ENCODE results near the gene RNPEP.

DNA sequence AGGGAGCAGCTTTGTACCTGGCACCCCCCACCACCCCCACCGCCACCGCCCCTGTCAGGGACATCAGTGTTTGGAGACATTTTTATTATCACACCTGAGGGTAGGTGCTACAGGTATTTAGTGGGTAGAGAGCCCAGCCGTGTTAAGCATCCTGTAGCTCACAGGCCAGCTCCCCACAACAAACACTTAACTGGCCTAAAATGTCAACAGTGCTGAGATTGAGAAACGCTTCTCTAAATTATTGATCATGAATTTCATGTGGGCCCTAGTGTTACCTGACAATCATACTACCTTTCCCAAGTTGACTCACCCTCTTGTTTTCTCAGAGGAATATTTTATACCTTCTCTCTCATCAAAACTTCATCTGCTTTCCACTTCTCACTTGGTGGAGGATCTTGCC, 49.3 kb downstream of the RNPEP start:
- TF ChIP-seq, protein P1, sequence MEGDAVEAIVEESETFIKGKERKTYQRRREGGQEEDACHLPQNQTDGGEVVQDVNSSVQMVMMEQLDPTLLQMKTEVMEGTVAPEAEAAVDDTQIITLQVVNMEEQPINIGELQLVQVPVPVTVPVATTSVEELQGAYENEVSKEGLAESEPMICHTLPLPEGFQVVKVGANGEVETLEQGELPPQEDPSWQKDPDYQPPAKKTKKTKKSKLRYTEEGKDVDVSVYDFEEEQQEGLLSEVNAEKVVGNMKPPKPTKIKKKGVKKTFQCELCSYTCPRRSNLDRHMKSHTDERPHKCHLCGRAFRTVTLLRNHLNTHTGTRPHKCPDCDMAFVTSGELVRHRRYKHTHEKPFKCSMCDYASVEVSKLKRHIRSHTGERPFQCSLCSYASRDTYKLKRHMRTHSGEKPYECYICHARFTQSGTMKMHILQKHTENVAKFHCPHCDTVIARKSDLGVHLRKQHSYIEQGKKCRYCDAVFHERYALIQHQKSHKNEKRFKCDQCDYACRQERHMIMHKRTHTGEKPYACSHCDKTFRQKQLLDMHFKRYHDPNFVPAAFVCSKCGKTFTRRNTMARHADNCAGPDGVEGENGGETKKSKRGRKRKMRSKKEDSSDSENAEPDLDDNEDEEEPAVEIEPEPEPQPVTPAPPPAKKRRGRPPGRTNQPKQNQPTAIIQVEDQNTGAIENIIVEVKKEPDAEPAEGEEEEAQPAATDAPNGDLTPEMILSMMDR (conservative IDR thresholded peaks at IDR 0.05; ENCODE audit: low read length), result no peak
- TF ChIP-seq EZH2phosphoT487 (IDR thresholded peaks at IDR 0.05; ENCODE audit: borderline replicate concordance), result no peak
